Activated effector memory CD4-positive, alpha-beta T cell treated with anti-CD3 and anti-CD28 coated beads, Interleukin-2, amount 50 U/mL, for 16 hours (primary cell): ENCODE data around the gene CRY2.
"Not testable (repeated sequence)": the region's sequence is repeated elsewhere in the genome, so short reads cannot be mapped to it uniquely, and the experiment has no call there.

Experiments used
- DNase-seq: peaks from one replicate; pipeline ENCODE4 v3.0.0-alpha.2; 2020

CRY2 gene

DNA sequence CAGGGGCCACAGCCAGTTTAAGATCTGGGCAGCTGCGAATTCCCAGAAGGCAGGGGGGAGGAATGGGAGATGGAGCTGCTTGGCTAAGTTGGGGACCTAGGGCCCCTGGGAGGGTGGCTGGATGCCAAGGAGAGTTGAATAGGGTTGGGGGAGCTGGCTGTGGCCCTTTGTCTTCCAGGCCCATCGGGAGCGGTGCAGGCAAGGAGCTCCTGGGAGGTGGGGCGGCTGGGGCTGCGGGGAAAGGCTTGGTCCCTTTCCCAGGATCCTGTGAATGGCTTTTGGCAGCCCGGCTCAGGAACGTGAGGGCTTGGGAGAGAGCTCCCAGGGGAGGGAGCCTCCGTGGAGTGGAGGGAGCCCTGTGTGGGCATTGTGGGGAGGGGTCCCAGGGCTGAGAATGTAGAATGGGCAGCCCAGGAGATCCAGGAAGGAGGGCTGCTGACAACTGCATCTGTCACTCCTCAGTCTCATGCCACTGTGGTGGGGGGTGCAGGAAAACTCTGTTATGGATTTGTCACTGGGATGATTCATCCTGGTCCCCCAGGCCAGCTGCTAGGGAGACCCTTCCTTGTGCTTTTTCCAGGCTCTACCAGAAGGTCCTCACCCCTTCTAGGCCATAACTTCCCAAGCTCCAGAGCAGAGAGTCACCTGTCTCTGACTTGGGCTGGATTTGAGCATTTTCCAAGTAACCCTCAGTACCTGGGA, 53.8 kb downstream of the CRY2 start:
- DNase-seq = no peak

DNA sequence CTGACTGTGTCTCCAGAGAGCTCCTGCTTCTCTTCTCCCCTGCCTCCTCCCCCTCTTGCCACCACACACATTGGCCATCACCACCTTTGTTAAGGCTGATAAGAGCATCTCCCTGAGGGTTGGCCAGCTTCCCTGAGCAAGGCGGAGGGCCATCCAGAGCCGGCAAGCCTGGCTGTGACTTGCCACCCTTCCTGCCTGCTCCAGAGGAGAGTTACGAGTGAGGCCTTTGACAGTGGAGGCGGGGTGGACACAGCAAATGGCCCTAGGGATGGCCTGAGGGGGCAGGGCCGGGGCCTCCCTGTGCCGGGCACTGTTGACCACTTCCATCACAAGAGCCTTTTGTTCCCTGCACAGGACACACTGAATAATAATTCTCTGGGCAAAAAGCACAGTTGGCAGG, 54.4 kb downstream of the CRY2 start:
- DNase-seq = no peak

- no peak for DNase-seq
These were observed 55.4 kb downstream of the CRY2 start for GRCh38 chr11:45902452-45903380.

DNA sequence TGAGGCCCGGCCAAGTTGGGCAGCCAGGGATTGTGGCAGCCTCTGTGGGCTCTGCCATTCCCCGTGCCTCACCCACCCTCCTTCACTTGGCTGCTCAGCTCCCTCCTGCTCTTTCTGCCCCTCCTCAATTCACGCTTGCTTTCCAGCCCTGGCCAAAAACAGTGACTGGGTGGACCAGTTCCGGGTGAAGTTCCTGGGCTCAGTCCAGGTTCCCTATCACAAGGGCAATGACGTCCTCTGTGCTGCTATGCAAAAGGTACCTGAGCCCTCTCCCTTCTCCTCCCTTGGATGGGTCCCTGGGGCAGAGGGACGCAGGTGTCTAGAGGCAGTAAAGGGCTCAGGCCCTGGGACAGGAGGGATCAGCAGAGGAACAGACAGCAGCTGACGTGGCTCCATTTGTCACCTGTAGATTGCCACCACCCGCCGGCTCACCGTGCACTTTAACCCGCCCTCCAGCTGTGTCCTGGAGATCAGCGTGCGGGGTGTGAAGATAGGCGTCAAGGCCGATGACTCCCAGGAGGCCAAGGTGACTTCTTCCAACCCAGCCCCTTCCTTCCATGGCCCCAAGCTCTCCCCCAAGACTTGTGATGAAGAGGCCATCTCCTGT, 57.1 kb downstream of the CRY2 start:
- no peak for DNase-seq

DNA sequence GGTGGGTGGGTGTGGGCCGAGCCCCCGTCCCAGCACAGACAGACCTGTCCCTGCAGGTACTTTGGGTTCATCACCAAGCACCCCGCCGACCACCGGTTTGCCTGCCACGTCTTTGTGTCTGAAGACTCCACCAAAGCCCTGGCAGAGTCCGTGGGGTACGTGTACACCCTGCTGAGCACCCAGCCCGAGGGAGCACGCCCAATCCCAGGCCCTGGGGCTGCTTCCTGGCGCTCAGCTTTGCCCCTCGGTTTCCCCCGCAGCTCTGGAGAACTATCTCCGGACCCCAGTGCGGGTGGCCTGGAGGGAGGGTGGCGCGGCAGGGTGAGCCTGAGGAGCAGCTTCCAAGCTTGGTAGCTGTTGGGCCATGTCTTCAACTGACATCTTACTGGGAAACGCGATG, 57.8 kb downstream of the CRY2 start:
- DNase-seq = no peak

DNA sequence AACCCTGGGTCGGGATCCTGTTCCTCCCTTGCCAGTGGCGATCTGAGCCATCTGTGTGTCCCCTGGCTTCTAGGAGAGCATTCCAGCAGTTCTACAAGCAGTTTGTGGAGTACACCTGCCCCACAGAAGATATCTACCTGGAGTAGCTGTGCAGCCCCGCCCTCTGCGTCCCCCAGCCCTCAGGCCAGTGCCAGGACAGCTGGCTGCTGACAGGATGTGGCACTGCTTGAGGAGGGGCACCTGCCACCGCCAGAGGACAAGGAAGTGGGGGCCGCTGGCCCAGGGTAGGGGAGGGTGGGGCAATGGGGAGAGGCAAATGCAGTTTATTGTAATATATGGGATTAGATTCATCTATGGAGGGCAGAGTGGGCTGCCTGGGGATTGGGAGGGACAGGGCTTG, 58.3 kb downstream of the CRY2 start:
- DNase-seq = not testable (repeated sequence)

DNA sequence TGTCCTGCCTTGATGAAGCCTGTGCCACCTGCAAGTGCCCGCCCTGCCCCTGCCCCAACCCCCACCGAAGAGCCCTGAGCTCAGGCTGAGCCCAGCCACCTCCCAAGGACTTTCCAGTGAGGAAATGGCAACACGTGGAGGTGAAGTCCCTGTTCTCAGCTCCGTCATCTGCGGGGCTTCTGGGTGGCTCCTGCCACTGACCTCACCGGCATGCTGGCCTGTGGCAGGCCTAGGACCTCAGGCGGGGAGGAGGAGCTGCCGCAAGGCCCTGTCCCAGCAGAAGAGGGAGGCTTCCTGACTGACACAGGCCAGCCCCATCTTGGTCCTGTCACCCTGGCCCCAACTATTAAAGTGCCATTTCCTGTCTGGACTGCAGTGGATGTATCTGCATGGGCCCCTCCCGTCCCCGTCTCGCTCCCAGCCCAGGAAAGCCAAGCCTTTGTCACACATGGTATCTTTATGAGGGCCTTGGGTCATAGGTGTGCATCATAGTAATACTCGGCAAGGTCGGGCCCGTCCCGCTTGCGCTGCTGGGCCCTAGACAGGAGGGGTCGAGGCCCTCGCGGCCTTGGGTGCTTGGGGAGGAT, 58.9 kb downstream of the CRY2 start:
- no peak for DNase-seq

- DNase-seq = no peak
These were observed 59.8 kb downstream of the CRY2 start, which contains the start of gene FREY1 for GRCh38 chr11:45906965-45907611. FREY1 (minus strand) TSS chr11:45907271; CDS start chr11:45907245, 26 bp downstream.

DNA sequence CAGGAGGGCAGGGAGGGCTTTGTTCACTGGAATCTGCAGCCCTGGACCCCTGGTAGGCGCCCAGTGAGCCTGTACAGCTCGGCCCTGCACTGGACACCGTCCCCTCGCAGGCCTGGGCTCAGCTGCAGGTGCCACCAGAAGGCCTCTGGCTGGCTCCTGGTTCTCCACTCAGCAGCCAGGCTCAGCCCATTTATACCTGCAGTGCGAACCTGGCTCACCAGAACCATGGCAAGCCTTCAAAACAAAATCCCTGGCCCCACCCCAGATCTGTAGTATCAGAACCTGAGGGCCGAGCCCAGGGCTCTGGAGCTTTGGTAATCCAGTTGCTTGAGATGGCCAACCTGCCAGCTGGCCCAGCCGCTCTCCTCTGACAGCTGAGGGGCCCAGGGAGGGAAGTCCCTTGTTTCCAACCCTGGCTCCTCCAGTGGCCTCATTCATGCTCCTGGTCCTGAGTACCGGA, 60.7 kb downstream of the CRY2 start:
- DNase-seq = no peak

DNA sequence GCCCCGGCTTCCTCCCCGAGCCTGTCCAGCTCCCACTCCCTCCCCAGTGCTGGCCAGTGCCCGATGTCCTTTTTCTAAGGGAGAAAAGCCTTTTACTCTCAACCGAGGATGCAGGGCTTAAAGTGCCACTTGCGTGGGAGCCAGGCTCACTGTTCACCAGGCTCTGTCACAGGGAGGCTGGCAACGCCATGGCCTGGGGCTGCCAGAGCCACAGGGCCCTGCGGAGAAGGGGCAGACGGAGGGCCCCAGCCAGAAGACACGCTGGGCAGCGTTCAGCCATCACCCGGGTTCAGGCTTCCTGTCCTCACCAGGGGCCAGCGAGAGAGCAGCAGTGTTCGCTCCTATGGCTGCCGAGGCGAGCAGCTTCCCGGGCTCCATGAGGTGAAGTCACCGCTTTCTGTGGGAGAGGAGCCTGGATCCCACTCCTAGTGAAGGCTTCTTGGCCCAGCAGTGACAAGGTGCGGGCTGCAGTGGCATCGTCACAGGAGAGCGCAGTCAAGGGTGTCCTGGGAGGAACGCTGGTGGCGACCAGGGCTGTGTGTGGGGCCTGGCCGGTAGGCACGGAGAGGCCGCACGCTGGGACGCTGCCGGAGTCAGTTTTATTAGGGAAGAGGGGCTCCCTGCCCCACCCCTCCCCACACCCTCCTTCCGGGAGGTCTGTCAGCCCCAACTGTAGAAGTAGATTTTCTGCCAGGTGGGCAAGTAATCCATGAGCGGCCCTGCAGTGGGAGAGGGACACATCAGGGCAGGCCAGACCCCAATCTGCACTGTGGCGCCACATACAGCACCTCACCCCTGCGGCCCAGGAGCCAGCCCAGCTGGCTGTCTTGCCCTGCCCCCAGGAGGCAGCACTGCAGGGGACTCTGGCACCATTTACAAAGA, 62.6 kb downstream of the CRY2 start:
- DNase-seq = no peak

- no peak for DNase-seq
These were observed 63.3 kb downstream of the CRY2 start for GRCh38 chr11:45910623-45911022.

DNA sequence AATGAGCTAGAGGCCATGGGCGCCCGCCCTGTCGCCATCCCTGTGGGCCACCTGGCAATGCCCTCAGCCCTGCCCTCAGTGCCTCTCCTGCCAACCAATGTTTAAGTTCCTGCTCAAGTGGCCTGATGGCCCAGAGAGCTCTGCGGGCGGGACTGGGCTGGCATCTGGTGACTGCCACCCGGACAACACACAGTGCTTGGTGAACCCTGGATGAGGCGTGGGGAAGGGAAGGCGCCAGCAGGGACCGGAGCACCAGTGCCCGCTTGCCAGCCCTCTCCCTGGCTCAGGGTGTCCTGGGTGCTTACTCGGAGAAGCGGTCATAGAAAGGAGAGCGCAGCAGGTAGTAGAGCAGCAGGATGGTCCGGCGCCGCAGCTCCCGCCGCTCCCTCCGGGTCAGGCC, 66.2 kb downstream of the CRY2 start:
- no peak for DNase-seq

GRCh38 chr11:45913942-45914635, 66.8 kb downstream of the CRY2 start:
- DNase-seq = no peak

DNA sequence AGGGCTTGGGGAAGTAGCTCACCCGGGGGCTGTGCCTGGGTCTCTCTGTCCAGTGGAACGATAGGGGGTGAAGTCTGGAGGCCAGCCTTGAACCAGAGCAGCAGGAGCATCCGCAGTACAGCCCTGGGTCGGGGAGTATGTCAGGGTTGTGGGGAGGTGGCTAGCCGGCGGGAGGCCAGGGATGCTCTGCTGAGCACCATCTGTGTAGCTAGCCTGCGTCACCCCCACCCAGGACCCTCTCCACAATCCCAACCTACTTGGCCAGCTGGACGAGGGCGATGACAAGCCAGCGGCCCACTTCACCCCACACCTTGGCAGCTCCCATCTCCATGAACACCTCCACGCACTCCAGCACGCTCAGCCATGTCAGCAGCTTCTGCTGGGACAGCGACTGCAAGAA, 68.2 kb downstream of the CRY2 start:
- no peak for DNase-seq

DNA sequence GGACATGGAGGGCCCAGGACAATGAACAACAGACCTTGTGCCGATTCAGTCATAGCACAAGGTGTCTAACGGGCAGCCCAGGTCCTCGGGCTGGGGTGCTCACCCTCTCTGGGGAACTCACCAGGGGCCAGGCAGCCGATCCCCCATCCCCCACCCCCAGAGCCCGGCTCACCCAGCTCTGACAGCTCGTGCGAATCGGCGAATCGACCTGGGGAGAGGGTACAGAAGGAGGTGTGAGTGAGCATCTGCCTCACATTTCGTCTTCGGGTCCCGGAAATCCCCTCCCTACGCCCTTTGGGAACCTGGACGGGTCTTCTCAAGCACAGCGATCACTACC, 70.0 kb downstream of the CRY2 start:
- no peak for DNase-seq

GRCh38 chr11:45917623-45918330, 70.5 kb downstream of the CRY2 start, which contains the start of gene PEX16:
PEX16 (minus strand) TSS chr11:45917877; CDS start chr11:45917811, 66 bp downstream.
- DNase-seq = peak; percentile 98

DNA sequence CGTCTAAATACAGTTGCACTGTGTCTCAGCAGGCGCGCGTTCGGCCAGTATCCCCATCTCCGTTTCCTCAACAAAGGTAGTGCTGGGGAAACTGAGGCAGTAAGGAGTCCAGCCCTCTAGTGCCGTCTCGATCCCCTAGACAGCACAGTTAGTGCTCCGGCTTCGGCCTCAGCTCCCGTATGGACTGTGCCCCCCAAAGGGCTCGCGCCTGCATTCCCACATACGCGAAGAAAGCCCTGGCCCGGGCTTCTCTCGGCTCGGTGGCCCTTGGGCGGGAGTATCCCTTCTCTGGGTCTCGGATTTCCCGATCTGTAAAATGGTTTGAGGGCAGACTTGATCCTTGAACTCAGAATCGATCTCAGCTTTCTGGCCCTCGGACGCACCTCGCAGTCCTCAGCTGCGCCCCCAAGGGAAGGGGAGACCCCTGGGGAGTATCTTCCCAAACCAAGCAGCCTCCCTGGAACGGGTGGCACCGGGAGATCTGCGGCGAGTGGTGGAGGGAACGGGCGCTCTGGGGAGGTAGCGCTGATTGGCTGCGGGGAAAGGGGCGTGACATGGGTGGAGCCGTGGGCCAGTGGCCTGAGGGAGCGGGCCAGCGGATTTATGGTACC, 71.2 kb downstream of the CRY2 start:
- peak; percentile 90 for DNase-seq

- DNase-seq = no peak
These were observed 71.8 kb downstream of the CRY2 start for GRCh38 chr11:45918962-45919675.
